DND-41 (cell line): ENCODE data around the gene DDX25.

Experiments
- CTCF ChIP-seq: IDR thresholded peaks from 2 replicates; pipeline ENCODE4 v1.5.1; 2012; ENCODE audit warnings: borderline replicate concordance, low read length, moderate library complexity, mild to moderate bottlenecking; ENCODE audit not compliant: poor library complexity, severe bottlenecking; ENCODE audit errors: extremely low read depth
- EZH2 ChIP-seq: IDR thresholded peaks from 3 replicates; pipeline ENCODE4 v1.6.1; 2012; ENCODE audit warnings: borderline replicate concordance, low read depth, mild to moderate bottlenecking, moderate library complexity, low read length, inconsistent platforms; ENCODE audit not compliant: severe bottlenecking

- TF ChIP-seq CTCF, result no peak
- no peak for TF ChIP-seq EZH2
Observed at GRCh38 chr11:125881291-125881690, 23.0 kb upstream of the DDX25 start.
